Activated T-cell treated with anti-CD3 and anti-CD28 coated beads for 4 hours (primary cell): ENCODE results near the gene SMAD7.

Source experiments
- DNase-seq: peaks from one replicate; pipeline ENCODE4 v3.0.0-alpha.2; 2020

Gene SMAD7

DNA sequence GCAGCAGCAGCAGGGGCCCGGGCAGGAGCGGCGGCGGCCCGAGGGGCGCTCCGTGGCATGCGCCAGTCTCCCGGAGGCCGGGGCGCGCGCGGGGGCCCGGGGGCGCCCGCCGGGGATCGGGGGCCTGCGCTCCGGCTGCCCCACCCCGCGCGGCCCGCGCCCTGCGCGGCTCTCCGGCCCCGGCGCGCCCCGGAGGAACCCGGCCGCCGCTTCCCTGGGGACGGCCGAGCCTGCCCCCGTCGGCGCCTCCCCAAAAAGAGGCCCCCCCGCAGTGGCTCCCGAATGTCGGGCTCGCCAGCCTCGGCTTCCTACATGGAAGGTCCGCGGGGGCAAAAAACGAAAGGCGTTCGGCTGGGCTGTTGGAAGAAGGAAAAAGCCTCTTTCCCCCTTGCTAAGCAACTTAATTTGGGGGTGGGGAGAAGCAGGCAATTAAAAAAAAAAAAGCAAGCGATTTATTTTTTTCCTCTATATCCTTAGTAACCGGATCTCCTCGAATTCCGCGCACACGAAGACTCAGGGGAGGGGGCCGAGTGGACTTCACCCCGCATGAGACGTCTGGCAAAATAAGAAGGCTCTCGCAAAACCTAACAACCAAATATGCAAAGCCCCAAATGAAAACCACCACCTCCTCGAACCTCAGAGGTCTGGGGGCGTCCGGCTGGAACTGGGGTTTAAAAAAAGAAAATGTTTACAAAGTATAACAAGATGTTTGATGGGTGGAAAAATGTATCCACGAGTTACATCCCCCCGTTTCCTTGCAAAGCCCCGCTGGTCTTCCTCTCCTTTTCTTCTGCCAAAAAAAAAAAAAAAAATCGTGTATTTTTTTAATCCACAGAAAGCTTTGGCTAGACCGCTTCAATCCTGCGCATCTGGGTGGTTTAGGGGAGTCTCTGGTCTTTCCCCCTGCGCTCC lies at the start of gene SMAD7:
TSS of gene SMAD7 (minus strand) at position 430 of the 912 bp plus-strand sequence. CDS start 541 bp downstream, outside the sequence.
- DNase-seq: no peak

DNA sequence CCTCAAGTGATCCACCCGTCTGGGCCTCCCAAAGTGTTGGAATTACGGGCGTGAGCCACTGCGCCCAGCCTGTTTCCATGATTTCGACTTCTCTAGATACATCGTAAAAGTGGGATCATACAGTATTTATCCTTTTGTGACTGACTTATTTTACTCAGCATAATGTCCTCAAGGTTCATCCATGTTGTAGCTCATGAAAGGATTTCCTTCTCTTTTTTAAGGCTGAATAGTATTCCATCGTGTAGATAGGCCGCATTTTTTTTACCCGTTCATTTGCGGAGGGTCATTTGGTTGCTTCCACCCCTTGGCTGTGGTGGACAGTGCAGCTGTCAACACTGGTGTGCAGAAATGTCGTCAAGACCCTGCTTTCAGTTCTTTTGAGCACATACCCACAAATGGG lies 48.8 kb upstream of the SMAD7 start:
- no peak for DNase-seq

DNA sequence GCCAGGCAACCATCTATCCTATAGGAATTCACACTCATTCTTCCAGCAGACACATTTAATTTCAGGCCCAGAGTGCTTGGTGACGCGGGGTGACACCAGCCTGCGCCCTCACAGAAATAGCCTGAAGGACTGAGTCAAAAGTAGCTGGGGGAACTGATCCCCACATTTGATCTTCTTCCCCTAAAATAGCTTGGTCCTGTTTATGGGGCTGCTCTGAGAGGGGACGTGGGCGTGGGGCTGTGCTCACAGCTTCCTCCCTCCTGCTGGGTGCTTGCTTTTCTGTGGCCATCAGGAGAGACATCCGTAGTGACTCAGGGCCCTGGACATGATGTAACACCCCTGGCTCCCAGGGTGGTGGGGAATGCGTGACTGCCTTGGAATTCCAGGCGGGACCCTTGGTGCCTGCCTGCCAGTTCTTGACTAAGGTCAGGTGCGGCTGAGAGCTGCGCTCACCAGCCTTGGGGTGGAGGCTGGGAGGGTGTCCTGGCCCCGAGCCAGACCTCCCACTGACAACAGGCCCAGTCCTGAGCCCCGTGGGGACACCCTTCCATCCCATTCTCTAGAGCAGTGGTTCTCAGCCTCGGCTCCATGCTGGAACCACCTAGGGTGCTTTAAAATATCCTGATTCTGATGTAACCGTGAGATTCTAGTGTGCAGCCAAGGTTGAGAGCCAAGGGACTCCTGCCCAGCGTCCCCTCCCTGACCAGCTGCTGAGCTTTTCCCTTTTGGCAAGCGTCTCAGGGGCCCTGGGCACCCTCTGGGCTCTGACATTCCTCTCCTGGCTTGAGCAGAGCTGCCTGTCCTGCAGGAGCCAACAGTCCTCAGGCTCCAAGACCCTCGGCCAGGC lies 47.4 kb upstream of the SMAD7 start:
- no peak for DNase-seq

GRCh38 chr18:48997681-48997984 lies 46.9 kb upstream of the SMAD7 start:
- DNase-seq: no peak

DNA sequence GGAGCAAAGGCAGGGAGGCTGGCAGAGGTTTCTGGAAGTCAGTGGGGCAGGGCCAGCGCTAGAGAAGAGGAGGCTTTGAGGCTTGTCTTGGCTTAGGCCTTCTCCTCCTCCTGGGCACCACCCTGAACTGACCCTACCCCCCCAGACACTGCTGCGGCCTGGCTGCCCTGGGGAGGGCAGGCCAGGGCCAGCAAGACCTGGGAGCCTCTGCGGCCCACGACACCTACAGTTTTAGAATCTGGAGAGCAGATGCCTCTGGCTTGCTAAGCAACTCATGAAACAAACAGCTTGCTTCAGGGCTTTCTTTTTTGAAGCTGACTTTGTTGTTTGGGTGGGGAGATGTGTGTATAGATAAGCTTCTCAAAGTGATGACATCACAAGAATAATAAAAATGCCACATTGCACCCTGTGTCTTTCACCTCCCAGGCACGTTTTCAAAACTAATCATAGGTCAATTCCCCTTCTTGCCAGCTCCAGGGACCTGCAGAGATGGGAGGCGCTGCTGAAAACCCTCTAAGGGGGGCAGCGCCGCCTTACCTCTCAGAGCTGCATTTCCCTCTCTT lies 46.2 kb upstream of the SMAD7 start:
- no peak for DNase-seq

- DNase-seq: no peak
These were observed 45.3 kb upstream of the SMAD7 start for GRCh38 chr18:48996041-48996440.

DNA sequence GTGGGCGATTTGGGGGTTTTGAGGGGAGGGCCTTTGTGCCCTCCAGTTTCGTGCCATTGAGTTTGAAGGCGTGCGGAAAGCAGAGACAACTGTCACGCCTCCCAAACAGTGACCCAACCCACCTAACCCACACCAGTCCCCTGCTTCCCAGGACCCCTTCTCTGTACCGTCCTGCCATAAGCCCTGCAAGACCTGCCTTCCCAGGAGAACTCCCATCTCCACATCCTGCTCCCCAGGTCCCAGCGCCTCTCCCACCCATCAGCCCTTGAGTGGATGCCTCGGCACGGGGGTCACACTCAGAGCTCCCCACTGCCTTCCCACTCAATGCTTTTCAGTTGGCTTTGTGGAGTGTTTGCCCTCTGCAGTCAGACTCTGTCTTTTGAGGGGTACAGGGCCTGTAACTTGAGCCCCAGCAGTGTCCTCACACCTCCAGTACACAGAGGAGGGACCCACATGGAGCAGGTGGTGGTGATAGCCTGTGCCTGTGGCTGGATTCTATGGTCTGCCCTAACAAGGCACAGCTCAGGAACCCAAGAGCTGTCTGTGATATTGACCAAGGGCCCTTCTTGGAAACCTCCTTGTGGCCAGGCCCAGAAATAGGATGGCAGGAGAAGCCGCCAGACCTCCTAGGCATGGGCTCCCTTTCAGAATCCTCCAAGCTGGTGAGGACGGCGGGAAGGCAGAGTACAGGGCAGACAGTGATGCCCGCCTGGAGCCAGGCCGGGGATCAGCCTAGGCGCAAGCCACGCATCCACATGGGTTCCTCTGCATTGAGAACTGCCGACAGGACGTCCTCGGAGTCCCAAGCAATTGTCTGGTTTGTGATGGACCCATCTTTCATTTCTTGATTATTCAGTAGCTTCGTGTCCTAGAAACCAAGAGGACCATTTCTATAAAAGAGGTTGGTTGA lies 44.4 kb upstream of the SMAD7 start:
- DNase-seq: no peak

DNA sequence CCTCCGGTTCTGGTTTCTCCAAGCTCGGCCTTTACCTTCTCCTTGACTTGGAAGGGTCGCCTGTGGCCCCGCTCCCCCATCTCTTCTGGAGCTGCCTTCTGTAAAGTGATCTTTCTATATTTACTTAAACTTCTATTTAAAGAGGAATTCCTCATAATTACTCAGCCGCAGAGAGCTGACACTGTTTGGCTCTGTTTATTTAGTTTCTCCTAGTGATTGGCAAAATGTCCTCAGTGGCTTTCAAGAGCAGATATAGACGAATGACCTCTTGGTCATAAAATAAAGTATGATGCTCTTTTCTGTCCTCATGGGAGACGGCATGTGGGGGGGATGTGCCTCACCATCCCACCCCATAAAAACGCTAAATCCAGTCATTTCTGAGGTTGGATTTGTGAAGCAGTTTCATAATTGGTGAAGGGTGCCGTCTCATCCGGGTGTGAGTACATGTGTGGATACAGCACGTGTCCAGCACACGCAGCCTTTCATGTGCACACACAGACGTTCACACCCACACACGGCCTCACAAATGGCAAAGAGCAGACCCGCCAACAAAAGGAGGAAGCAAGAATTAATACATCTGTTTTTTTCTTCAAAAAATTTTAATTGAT lies 43.4 kb upstream of the SMAD7 start:
- DNase-seq: no peak

GRCh38 chr18:48993586-48993985 lies 42.8 kb upstream of the SMAD7 start:
- no peak for DNase-seq

- no peak for DNase-seq
These were observed 42.2 kb upstream of the SMAD7 start for GRCh38 chr18:48992791-48993555.

DNA sequence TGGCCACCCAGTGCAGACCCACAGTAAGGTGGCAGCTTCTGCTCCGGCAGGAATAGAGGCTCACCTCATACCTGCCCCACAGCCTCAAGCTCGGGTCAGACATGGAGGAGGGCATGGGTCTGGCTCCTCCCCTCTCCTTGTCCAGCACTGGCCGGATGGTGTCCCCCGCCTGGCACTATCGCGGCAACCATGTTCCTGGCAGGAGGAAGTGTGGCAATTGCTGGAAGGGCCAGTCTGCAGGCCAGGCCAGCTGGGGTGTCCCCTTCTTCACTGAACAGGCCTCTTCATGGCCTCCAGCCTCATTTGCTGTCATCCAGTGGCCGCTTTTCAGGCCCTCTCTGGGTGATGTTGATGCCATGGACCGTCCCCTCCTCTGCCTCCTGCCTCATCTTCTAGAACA lies 41.4 kb upstream of the SMAD7 start:
- DNase-seq: no peak

DNA sequence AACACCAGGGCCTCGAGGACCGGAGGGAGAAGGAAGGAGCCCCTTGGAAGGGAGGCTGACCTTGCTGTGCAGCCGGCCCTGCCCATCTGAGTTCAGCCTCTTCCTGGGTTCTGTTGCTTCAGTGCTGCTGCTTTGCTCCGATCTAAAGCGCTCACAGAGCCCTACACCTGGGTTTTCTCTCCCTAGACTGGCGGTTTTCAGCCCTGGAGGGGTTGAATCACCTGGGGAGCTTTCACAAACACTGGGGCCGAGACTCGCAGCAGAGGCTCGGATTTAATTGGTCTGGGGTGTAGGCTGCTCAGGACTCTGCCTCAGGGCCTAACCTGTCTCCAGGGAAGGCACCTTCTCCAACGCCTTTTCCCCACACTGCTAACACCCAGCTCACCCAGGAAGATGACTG lies 40.9 kb upstream of the SMAD7 start:
- DNase-seq: no peak

GRCh38 chr18:48991319-48991660 lies 40.5 kb upstream of the SMAD7 start:
- DNase-seq: no peak

GRCh38 chr18:48990481-48991318 lies 39.9 kb upstream of the SMAD7 start:
- DNase-seq: no peak

DNA sequence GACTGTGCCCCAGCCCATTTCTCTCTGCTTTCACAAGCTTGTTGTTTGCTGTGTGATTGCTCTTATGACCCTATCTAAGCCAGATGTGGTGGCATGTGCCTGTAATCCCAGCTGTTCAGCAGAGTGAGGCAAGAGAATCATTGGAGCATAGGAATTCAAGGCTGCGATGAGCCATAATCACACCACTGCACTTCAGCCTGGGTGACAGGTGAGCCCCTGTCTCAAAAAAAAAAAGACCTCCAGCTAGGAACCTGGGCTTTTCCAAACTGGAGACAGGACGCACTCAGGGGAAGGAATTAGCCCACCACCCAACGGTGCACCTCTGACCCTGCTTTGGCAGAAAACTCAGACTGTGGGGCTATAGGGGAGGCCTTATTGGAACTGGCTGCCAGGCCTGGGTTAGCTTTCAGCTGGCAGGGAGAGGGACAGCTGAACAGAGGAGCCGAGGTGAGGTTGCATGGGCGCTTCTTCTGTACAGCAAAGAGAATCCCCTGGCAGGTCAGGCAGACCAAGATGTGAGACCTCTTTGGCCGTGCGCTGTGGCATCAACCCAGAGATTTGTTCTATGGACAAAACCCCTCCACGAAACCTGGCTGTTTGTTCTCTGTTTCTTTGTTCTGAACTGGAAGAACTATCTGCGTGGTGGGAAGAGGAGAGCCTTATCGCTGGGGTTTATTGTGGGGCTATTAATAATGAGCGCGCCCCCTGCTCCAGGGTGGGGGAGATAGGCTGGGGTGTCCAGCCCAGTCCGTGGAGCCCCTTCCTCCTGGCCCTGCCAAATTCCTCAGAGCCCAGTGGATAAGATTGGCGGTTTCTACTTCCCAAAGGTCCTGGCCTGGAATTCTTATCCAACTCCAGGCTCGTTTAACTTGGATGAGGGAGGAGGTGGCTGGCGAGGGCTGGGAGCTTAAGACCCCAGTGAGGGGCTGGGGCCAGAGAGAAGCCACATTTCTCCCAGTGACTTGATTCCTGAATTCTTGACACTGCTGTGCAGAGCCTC lies 38.8 kb upstream of the SMAD7 start:
- DNase-seq: no peak

DNA sequence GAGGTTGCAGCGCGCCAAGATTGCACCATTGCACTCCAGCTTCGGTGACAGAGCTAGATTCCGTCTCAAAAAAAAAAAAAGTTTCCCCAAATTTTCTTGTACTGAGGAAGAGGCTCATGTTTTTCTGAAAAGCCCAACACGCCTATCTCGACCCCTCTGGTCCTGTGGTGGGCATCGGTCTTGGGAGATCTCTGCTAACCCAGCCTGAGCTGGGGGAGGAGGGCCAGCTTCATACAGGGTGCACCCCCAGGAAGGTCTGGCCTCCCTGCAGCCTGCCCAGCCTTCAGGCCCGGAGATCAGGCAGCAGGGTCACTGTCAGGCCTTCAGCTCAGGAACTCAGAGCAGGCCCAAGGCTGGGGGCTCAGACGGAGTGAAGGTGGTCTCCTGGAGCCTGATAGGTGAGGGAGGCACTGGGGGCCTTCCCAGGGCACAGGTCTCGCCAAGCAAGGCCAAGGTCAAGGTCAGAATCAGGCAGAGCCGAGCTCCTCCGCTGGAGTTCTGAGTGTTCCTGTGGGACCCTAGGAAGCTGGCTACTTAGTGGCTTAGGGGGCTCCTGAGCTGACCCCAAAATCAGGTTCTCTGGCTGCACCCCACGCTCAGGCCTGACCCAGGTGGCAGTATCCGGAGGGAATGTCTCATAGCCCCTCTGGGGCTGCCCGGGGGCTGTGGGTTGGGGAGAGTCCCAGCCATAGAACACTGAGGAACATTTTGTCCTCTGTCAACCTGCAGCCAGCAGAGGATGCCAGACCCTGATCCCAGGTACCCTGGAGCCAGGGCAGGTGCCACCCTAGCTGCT lies 37.9 kb upstream of the SMAD7 start:
- no peak for DNase-seq

GRCh38 chr18:48987821-48988220 lies 37.1 kb upstream of the SMAD7 start:
- no peak for DNase-seq
